Fibroblast of lung (primary cell): ENCODE data around the gene G6PD.

Experiments
- CTCF ChIP-seq, 2 donors: IDR thresholded peaks in 1 of 2; conservative IDR thresholded peaks in 1 of 2; 1 replicate in 1 of 2; 2 replicates in 1 of 2; pipeline ENCODE4 v1.5.1; 2011 to 2012; ENCODE audit warnings: low read length in 2 of 2, control low read depth in 1 of 2, inconsistent platforms in 1 of 2, low read depth in 1 of 2, mild to moderate bottlenecking in 1 of 2
- EZH2 ChIP-seq: IDR thresholded peaks from 2 replicates; pipeline ENCODE4 v1.5.1; 2012; ENCODE audit warnings: low read length, control low read depth, mild to moderate bottlenecking; ENCODE audit errors: missing control alignments

GRCh38 chrX:154525606-154526490, 20.8 kb downstream of the G6PD start:
- TF ChIP-seq CTCF (conservative IDR thresholded peaks at IDR 0.05 in 1 of 2, IDR thresholded peaks at IDR 0.05 in 1 of 2; ENCODE audit: low read depth in 1 of 2, low read length in 2 of 2): no peak
- TF ChIP-seq EZH2: no peak
